Astrocyte (in vitro differentiated cells and primary cell): ENCODE measurements around the gene PRIM1.

ENCODE experiments used
- CTCF ChIP-seq: IDR thresholded peaks from 2 replicates; pipeline ENCODE4 v1.5.1; 2011; ENCODE audit warnings: low read depth, mild to moderate bottlenecking, inconsistent platforms, low read length, moderate library complexity; ENCODE audit not compliant: insufficient read depth
- EZH2 ChIP-seq: IDR thresholded peaks from 2 replicates; pipeline ENCODE4 v1.6.1; 2012; ENCODE audit warnings: mild to moderate bottlenecking, low read length, inconsistent platforms; ENCODE audit not compliant: insufficient read depth

- no peak for TF ChIP-seq CTCF
- no peak for TF ChIP-seq EZH2
These were observed 26.4 kb downstream of the PRIM1 start for GRCh38 chr12:56725723-56726102.
